Measurements from ENCODE around the gene REEP3.
"Not testable (repeated sequence)": the region's sequence is repeated elsewhere in the genome, so short reads cannot be mapped to it uniquely, and the experiment has no call there.

Gene REEP3, protein sequence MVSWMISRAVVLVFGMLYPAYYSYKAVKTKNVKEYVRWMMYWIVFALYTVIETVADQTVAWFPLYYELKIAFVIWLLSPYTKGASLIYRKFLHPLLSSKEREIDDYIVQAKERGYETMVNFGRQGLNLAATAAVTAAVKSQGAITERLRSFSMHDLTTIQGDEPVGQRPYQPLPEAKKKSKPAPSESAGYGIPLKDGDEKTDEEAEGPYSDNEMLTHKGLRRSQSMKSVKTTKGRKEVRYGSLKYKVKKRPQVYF

DNA sequence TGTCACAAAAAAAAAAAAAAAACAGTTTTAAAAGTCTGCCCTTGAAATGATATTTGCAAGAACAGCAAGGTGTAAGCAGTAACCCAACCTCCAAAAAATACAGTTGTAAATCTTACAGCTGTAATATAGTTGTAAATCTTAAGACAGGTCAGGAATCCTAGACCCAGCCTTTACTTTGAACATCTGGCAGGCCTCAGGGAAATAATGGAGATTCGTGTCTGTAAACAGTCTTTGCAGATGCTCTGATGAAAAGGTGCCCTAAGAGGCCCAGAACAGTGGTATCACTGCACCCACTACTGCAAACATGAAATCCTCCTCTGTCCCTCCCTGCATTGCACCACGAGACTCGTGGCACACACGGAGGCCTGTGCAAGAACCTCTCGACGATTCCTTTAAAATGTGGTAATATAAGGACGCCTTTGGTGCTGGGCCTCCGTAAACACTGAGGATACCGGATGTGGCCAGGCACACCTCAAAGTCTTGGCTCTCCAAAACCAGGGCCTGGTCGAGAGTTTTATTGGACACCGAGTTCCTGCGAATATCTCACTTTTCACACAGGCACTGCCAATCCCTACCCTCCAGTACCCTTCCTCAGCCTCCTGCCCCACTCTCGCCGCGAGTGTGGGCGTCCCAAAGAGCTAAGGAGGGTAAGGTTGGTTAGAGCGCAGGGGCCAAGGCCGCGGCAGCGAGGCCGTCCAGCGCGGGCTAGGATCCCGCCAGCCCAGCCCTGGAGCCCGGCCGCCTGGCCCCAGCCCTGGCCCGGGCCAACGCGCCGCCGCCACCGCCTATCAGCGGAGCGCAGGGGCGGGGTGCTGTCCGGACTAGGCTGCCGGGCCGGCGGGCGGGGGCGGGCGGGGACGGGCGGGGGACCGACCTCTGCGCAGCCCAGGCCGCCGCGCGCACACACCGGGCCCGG is at the start of gene REEP3:
Gene REEP3 (plus strand): TSS at position 902 of the 916 bp plus-strand sequence. CDS start 145 bp downstream, outside the sequence.
- no peak for DNase-seq

DNA sequence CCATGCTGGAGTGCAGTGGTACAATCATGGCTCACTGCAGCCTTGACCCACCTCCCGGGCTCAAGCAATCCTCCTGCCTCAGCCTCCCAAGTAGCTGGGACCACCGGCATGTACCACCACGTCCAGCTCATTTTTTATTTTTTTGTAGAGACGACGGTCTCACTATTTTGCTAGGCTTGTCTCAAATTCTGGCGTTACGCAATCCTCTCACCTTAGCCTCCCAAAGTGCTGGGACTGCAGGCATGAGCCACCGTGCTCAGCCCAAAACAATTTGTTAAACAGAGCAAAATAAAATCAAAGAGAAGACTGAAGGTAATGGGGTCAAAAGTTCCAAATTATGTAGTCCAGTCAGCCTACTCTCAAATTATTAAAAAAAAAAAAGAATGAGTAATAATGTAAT is 46.7 kb upstream of the REEP3 start:
- no peak for DNase-seq

DNA sequence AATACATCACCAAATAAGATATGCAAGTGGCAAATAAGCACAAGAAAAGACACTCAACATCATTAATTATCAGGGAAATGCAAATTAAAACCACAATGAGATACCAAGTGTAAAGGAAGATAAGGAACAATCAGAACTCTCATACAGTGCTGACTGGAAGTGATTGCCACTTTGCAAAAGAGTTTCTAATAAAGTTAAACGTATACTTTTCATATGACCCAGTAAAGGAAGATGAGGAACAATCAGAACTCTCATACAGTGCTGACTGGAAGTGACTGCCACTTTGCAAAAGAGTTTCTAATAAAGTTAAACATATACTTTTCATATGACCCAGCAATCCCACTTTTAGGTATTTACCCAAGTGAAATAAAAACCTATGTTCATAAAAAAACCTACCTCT is 43.3 kb upstream of the REEP3 start:
- no peak for DNase-seq

DNA sequence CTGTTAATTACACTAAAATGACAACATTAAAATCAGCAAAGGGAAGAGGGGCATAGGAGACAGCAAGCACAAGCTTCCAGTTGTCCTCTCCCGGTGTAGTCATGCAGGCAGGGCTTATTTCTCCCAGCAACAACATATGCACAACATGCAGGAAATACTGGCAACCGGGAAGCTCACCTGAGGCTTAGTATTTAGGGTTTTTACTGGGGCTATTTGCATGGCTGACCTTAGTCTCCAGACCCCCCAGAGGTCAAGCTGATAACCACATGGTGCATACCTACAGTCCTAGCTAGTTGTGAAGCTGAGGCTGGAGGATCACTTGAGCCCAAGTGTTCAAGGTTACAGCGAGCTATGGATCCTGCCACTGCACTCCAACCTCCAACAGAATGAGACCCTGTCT is 42.6 kb upstream of the REEP3 start:
- no peak for DNase-seq

DNA sequence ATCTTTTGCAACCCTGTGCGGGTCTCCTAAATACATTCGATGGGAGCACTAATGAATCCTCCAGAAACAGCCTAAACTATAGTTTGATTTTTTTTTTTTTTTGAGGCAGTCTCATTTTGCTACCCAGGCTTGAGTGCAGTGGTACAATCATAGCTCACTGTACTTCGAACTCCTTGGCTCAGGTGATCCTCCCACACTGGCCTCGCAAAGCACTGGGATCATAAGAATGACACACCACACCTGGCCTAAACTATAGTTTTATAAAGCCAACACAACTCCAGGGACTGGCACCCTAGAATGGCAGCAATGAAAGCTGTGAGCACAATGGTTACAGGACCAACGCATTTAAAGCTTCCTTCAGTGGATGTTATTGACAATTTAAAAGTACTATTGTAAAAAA is 41.0 kb upstream of the REEP3 start:
- no peak for DNase-seq

DNA sequence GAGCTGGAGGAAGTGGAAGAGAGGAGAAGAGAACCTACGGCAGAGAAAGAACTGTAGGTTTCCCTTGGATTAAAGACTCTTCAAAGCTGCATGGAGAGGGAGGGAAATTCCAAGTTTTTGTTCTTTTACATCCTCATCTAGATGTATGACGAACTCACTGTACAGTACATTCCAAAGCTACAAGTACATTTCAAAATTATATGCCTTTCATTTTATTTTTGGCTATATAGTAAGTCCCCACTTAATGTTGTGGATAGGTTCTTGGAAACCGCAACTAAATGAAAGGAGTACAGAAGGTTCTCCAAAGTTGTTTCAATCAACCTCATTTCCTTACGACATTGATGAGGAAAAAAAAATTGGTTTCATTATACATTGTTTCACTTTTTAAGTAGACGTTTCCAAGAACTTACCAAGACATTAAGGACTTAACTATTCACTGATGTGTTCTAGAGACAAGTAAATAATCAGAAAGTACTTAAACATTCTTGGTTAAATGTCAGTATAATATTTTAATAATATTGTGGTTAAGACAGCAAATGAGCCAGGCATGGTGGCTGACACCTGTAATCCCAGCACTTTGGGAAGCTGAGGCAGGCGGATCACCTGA is 39.3 kb upstream of the REEP3 start:
- DNase-seq = no peak

DNA sequence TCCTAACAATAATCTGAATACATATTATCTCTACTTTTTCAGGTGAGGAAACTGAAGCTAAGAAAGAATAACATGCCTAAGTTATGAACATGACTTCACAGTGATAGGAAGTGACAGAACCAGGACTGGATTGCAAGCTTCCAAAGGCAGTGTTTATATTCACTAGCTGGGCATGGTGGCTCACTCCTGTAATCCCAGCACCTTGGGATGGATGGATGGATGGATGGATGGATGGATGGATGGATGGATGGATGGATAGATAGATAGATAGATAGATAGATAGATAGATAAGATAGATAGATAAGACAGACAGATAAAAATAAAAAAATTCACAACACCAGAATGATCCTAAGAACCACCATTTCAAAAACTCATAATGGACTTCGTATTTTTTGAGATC is 37.2 kb upstream of the REEP3 start:
- DNase-seq = no peak

DNA sequence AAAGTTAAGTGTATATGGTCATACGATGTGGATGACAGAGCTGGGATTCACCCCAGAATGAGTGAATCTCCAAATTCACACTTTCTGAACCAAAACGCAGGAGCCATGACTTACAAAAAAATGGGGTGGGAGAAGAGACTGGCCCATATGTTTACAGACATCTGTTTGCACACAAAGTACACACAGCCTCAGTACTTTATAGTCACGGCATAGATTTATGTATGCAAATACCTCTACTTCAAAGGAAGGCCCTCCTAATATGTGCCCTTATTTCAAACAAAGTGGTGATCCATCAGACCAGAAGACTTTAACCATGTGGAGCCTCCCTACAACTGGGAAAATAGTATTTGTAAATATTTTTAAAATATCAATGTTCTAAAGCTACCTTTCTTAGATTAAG is 33.2 kb upstream of the REEP3 start:
- no peak for DNase-seq

DNA sequence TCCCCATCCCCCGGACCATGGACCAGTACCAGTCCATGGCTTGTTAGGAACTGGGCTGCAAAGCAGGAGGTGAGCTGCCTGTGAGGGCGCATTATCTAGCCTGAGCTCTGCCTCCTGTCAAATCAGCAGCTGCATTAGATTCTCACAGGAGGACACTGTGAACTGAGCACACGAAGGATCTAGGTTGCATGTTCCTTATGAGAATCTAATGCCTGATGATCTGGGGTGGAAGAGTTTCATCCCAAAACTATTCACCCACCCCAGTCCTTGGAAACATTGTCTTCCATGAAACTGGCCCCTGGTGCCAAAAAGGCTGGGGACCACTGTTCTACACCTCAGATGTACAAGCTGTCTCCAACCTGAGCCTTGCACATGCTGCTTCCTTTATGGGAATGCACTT is 31.4 kb upstream of the REEP3 start:
- no peak for DNase-seq

DNA sequence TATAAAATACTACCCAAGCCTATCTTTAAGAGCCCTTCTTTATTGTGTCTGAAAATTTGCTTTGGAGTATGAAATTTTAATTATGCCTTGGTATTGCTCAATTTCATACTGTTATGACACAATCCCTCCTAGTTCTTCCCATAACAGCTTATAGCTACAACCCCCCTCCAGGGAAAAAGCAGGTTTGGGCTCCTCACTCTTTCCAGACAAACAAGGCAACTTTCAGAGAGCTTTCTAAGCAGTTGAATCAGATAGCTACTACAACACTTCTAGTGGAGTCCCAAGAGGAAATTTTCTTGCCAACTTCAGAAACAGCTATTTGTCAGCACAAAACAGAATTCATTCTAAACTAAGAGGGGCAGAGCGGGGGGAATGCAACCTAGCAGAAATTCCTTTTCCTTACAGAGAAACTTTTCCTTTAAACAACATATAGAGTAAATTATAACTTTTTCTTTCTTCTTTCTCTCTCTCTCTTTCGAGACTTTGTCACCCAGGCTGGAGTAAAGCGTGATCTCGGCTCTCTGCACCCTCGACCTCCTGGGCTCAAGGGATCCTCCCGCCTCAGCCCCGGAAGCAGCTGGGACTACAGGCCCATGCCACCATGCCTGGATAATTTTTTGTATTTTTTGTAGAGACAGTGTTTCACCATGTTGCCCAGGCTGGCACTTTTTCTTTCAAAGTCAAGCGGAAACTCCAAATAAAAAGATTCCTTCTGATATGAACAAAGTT is 29.4 kb upstream of the REEP3 start:
- DNase-seq = no peak

DNA sequence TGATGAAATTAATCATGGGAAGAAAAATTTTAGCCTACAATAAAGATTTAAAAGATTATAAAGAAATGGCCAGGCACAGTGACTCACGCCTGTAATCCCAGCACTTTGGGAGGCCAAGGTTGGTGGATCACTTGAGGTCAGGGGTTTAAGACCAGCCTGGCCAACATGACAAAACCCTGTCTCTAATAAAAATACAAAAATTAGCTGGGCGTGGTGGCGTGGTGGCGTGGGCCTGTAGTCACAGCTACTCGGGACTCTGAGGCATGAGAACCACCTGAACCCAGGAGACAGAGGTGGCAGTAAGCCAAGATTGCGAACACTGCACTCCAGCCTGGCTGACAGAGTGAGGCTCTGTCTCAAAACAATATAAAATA is 28.9 kb upstream of the REEP3 start:
- DNase-seq = not testable (repeated sequence)

DNA sequence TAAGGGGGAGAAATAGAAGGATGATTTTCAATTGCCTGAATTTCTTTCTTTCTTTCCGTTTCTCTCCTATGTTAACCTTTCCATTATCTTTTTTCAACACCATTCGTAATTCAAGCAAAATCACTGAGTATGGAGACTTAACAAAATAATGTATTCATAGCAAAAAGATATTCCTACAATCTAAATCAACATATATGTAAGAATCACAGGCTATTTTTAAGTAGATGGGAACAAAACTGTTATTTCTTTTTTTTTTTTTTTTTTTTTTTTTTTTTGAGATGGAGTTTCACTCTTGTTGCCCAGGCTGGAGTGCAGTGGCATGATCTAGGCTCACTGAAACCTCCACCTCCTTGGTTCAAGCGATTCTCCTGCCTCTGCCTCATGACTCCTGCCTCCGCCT is 28.2 kb upstream of the REEP3 start:
- DNase-seq = no peak

DNA sequence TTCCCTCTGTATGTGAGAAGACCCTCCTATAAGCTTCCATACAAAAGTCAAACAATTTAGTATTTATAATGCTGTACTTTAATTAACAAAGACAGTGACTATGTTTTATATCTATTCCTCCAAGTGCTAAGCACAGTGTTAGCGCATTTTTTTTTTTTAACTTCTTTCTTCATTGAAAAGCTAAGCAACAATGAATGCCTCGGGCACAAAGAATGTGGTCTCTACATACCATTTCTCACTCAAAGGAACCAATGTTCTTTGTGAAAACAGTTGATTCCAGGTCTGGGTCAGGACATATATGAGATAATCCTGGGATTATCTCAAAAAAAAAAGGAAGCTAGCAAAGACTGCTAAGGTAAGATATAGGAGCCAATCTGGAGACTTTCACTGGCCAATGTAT is 26.2 kb upstream of the REEP3 start:
- DNase-seq = no peak

DNA sequence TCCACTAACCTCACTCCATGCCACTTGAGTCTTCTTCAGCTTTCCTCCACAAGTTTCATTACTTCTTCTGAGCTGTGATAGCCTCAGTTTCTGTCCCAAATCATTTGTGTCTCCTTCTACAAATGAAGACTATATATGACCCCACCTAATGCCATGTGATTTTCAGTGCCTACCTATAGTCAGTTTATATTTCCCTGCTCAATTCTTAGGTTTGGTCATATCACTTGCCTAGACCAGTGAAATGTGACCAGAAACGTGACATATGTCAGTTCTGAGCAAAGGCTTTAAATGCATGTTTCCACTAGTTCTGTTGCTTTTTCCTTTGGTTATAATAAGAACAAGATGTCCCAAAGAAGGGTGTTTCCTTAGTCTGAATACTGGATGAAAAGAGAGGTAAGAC is 24.6 kb upstream of the REEP3 start:
- DNase-seq = no peak

DNA sequence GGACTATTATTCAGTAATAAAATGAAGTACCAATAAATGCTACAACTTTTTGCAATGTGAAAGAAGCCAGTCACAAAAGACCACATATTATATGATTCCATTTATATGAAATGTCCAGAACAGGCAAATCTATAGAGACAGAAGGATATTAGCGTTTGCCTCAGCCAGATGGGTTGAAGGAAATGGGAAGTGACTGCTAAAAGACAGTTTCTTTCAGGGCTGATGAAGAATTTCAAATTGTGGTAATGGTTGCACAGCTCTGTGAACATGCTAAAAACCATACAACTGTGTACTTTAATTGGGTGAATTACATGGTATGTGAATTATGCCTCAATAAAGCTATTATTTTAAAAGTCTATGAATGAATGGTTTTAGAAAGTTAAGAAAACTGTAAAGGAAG is 23.9 kb upstream of the REEP3 start:
- no peak for DNase-seq

DNA sequence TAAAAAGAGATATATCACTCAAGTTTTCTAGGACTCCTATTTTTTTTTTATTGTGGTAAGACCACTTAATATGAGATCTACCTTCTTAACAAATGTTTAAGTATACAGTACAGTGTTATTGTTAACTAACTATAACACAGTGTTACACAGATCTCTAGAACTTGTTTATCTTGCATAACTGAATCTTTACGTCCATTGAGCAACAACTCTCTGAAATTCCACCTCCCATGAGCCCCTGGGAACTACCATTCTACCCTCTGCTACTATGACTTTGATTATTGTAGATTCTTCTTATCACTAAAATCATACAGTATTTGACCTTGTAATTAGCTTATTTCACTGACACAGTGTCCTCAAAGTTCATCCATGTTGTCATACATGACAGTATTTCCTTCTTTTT is 22.5 kb upstream of the REEP3 start:
- no peak for DNase-seq

DNA sequence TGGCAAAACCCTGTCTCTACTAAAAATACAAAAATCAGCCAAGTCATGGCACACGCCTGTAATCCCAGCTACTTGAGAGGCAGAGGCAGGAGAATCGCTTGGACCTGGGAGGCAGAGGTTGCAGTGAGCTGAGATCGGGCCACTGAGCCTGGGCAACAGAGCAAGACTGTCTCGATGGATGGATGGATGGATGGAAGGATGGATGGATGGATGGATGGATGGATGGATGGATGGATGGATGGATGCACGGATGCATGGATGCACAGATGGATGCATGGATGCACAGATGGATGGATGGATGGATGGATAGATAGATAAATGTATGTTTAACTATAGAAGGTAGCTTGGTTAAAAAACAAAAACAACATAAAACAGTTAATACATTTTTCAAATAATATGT is 20.6 kb upstream of the REEP3 start:
- not testable (repeated sequence) for DNase-seq

DNA sequence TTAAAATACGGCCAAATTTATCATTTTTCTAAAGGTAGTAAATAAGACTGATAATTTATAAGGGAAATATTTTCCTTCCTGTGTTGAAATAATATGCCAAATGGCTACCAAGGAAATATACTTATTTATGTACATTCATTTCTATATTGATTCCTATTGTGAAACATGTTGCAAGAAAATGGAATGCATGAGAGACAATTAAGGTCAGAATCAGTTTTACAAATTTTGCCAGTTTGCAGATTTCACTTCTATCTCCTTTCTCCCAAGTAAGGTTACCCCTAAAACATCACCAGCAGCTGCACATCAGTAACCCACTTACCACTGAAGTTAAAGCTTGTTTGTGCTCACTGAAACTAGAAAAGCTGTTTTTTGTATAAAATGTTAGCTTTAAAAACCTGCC is 19.2 kb upstream of the REEP3 start:
- no peak for DNase-seq

DNA sequence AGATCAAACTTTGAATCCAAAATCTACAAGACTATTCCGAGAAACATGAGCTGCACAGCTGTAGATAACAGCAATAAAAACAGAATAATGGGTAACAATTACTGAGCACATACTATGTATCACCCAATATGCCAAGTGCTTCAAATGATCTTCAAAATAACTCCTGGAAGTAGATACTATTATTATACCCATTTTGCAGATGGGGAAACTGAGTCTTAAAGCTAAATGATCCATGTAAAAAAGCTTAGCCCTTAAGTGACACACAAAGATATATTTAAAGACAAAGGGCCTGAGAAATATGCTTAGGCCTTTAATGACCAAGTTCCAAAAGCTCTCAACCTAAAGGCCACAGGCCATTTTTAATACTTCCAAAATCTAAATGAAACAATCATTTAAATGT is 18.4 kb upstream of the REEP3 start:
- no peak for DNase-seq

DNA sequence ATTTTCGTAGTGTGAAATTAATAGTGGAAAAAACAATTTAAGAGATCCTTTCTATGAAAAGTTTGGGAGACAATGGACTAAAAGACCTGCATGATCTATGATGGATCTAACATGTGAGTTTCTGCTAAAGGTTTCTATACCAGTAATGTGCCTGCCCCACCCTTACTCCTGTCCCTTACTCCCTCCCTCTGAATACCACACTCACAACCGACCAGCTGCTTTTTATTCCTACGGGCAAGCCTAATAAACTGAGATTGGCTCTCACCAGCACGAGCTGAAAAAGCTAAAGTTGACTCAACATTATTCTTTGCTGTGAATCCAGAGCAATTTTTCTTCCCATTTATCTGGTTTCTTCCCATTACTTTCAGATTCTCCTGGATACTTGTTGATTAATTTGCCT is 17.8 kb upstream of the REEP3 start:
- no peak for DNase-seq

DNA sequence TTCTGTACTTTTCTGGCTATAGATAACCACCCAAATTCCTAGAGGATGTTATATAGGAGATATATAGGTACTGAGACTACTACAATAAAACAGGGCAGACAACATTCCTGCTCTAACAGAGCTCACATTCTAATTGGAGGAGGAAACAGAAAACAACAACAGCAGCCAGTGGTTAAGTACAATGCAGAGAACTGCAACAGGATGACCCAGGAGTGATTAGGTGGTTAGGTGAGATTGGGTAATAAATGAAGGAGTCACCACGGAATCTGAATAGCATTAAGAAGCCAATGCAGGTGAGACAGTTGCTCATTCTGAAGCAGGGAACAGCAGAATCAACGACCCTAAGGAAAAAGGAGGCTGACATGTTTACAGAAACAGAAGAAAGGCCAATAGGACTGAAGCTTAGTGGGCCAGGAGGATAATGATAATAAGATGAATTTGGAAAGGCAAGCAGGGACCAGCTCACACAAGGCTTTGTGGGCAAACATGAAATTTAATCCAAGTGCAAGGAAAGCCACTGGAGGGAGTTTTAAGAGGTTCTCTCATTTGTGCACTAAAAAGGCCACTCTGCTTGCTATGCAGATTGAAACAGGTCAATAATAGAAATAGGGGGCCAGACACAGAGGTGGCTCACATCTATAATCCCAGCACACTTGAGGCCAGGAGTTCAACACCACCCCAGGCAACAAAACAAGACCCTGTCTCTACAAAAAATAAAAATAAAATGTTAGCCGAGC is 16.9 kb upstream of the REEP3 start:
- DNase-seq = no peak

DNA sequence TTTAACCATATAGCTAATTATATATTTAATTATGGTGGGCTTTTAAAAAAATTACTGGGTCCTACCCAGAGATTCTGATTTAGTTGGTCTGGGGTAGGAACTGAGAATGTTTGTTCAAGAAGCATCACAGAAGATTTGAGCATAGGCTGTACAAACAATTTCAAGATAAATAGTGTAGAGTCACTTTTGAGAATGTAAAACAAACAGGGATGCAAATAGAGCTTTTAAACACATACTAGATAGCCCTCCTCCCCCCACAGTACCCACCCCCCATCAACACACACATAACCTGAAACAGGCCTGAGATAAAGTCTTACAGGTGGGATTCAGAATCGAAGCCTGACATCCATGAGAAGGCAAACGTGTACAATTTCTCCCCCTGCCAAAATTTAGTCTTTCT is 15.6 kb upstream of the REEP3 start:
- no peak for DNase-seq

DNA sequence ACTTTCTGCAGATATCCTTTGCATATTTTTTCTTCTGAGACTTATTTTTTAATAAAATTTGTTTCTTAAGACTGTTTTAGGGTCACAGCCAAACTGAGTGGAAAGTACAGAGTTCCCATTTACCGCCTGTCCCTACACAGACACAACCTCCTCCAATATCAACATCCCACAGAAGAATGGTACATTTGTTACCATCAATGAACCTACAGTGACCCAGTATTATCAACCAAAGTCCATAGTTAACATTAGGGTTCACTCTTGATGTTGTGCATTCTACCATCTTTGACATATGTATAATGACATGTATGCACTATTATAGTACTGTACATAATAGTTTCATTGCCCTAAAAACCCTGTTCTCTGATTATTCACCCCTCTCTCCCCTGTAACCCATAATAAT is 14.6 kb upstream of the REEP3 start:
- DNase-seq = no peak

Measured in AML-193 (cell line).